GM19328 (cell line): ENCODE measurements around the gene SYT7.

Experiments used
- ATAC-seq: cut with Tn5 transposase; IDR thresholded peaks from one replicate; pipeline ENCODE4 v1.9.1; 2021; ENCODE audit warnings: mild to moderate bottlenecking, moderate library complexity; ENCODE audit not compliant: unreplicated experiment

Gene SYT7

GRCh38 chr11:61586792-61587430, 6.0 kb upstream of the SYT7 start:
- no peak for ATAC-seq

DNA sequence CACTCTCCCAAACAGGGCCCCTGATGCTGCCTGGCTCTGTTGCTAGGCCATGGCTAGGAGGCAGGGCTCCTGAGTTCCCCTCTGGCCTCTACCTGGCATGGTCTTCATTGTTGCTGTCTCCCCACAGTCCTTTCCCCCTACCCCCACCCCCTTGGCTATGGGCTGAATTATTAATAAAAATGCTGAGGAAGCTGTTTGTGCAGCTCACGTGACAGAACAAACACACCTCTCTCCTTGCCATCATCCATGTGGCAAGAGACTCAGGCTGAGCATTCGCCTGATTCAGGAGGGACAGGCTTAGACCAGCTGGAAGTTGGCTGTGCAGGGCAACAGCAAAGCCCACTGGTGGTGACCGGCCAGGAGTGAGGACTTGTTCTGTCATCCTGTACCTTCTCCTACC, 4.2 kb upstream of the SYT7 start:
- no peak for ATAC-seq

DNA sequence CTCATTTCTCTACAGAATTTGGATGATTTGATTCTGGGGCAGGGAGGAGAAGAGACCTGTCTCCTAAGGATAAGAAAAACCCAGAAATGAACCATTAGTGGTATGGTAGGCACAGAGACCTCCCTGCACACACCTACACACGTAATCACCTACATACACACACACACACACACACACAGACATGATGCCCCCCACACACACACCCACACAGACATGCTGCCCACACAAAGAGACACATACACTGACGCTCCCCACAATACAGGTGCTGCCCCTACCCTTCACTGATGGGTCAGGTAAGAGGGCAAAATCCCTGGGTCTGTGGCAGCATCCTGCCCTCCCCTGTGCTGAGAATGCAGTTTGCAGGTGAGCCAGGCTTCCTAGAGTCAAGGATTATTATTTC, 1.1 kb upstream of the SYT7 start:
- no peak for ATAC-seq

GRCh38 chr11:61580271-61580888, 496 bp downstream of the SYT7 start:
- no peak for ATAC-seq

- no peak for ATAC-seq
Observed at GRCh38 chr11:61579676-61580270, 1.1 kb downstream of the SYT7 start.

DNA sequence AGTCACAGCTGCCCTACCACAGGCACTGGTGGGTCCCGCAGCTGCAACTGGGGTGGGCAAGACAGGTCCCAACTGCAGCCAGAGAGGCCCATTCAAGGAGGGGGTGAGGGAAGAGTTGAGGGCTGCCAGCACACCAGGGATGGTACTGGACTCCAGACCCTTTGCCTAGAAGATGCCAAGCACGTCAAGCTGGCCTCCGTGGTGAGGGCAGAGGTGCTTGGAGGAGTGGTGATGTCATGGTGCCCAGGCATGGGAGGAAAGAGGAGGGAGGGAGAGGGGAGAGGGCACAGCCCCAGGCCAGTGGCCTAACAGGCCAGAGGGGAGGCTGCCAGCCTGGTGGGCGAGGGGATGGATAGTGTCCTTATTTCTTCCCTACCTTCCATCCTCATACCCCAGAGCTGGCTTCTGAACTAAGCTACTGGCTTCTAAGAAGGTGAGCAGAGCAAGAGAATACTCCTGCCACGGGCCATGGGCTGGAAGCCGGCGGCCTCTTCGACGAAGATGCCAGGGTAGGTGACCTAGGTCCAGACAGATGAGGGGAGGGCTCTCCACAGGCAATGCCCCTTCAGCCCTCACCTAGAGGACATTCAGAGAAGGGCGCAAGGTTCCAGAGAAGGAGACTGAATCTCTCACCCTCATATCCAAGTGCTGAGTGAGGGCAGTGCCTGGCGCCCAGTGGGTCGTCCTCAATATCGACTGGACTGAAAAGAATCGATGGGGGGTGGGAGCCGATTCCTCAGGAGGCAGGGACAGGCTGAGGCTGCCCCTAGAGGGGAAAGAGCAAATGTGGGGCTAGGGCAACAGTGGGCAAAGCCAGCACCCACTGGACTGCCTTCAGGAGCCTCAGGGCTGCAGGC, 1.8 kb downstream of the SYT7 start:
- no peak for ATAC-seq

DNA sequence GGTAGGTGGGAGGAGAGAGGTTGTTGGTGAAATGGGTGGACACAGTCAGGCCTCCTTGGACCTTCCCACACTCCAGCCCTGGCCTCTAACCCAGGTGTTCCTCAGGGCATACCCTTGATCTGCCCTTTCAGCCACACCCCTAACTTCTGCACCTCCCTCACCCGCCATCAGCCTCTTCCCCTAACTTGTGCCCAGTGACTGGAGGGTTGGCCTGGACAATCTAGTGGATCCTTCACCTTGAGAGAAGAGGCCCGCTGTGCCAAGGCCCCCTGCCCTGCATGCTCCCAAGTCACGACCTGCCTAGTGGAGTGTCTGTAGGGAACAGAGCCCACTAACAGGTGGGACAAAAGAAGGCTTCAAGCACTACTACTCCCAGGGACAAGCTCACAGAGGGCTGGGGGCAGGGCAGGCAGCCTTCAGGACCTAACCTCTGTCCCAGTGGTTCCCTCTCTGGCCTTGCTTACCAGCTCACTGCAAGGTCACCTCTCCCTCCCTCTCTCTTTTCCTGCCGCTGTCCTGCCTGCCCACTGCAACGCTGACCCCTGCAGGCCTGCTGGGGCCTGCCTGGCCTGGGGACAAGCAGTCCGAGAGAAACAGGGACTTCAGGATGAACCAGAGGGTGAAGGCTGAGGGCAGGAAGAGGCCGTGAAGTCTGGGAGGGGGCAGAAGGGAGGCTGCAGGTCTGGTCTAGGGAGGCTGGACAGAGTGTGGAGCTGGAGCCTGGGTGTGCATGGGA, 3.3 kb downstream of the SYT7 start:
- no peak for ATAC-seq

DNA sequence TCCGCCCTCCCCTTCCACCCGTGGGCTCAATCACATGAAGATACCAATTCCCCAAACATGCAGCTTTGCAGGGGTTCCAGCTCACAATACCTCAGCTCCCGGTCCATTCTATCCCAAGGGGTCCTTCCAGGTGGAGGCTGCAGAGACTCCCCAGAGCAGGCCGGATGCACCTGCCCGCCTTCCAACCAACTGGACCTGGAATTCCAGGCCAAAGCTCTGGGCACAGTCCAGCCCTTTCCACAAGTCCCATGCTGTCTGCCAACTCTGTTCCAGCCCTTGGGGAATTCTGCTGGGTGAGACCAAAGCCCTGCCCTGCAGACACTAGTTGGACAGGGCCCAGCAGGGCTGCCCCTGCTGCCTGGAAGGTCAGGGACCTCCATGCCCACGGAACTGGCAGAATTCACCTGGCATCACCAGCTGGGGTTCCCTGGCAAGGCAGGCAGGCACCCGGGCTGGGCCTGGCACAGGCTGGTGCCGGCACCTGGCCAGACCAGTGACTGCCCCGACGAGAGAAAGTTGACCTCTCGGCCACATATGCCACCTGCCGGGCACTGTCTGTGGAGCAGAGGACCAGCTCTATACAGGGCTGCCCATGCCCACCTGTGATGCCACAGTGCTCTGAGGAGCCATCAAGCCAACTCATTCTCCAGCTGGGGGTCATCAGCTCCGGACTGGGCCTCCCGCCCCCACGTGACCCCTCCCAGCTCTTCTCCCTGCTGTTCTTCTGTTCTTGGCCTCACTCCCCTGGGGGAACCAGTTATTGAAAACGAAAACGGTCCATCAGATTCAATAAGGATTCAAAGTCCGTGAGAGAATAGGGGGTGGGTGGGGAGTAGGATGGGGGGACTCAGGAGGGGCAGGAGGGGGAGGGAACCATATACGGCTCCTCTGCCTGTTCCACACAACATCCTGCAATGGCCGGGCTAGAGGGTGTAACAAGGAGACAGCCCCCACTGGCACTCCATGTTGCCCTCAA, 4.7 kb downstream of the SYT7 start:
- ATAC-seq, result no peak

DNA sequence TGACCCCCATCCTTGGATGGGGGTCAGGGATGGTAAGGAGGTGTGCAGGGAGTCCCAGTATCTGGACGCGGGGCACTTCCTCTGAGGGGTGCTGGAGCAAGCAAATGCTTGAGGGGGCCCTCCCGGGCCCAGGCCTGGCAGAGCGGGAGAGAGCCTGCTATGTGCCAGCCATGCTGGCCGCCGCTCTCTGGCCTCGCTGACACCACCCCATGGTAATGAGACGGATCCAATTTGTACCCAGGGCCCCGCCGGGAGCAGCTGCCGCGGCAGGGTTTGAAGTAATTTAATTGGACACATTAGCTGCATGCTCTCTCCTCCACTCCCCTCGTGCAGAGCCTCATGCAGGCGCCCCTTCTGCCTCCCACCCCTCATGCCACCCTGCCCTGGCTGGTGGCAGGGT, 6.3 kb downstream of the SYT7 start:
- no peak for ATAC-seq

GRCh38 chr11:61572913-61573312, 8.0 kb downstream of the SYT7 start:
- no peak for ATAC-seq

GRCh38 chr11:61571869-61572268, 9.0 kb downstream of the SYT7 start:
- ATAC-seq, result no peak

- no peak for ATAC-seq
Observed at GRCh38 chr11:61571337-61571736, 9.5 kb downstream of the SYT7 start.

DNA sequence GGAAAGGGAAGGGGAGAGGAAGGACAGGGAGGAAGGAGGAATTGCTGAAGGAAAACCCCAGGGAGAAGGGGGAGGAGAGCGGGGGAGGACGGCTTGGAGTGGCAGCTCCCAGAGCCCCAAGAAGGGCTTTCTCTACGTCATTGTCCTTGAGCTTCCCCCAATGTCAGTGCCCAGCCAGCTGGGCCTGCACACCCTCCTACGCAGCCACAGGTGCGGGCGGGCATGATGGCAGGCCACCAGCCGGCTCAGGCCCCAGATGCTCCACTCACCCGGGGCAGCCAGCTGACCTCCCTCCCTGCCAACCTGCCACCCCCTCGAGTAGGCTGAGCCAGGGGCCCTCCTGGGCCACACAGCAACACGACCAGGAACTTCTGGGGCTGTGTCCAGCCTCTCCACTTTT, 11.2 kb downstream of the SYT7 start:
- no peak for ATAC-seq

DNA sequence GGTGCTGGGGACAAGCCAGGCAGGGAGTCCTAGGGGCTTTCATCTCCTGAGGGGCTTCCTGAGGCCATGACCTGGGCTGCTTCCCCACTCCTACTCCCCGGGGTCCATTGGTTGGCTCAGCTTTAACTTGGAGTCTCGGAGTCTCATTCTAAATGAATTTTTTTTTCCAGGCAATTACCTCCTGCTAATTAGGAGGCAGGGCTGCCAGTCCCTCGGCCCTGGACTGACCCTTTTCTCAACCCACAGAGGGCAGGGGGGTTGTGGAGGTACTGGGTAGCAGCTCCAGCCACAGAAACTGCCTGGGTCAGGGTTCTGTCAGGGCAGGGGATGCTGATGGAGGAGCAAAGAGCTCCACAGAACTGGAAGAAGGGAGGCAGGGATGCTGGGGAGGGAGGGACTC, 11.9 kb downstream of the SYT7 start:
- ATAC-seq, result no peak

- no peak for ATAC-seq
Observed at GRCh38 chr11:61567286-61568061, 13.4 kb downstream of the SYT7 start.

GRCh38 chr11:61564936-61565696, 15.8 kb downstream of the SYT7 start:
- ATAC-seq, result no peak

GRCh38 chr11:61560751-61561150, 20.1 kb downstream of the SYT7 start:
- ATAC-seq, result no peak

DNA sequence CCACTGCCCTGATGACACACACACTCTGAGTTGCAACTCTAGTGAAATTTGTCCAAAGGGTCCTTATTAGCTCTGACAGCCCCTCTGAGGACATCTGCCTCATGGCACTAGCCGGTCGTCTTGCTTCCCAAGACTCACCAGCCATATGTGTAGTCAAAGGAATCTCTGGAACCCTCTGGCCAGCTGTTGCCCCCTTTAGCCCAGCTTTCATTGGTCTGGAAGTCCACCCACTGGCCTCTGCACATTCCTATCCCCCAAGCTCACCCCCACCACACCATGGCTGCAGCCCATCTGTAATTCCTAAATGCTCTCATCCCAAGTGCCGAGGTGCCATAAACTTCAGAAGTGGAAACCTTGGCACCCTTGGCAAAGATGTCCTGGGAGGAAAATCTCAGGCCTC, 24.3 kb downstream of the SYT7 start:
- no peak for ATAC-seq
